Measurements from ENCODE around the gene HSF2BP.

The HSF2BP gene

DNA sequence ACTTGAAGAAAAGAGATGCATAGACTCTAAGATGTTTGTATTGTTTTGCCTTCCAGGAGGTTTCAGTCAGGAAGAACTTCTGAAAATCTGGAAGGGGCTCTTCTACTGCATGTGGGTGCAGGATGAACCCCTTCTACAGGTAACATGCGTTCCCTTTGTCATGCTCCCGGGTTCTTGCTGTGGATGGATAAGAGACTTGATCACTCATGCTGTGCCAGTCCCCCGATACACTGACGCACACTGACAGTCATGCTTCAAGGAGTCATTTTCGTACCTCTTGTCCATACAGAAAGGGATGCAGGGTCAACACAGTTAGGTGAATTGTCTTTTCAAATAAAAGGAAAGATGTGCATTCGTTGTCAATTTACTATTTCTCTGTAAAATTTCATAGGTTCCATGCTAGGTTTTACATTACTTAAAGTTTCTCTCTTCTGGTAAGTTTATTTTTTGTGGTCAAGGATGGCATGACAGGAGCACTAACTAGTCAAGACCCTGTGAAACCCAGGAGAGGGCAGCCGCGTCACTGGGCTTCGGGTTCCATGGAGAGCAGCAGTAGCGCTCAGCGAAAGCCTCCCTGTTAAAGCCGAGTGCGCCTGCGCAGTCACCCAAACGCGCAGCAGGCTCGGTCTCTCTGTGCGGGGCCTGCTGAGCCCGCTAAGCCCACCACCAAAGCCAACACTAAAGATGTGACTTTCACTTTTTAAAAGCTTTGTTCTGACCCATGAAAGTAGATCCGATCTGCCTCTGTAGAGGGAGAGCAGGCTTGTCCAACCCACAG is 10.7 kb upstream of the HSF2BP start:
- TF ChIP-seq FOXK2 (IDR thresholded peaks at IDR 0.05), result no peak
- TF ChIP-seq CTBP1 (IDR thresholded peaks at IDR 0.05; ENCODE audit: borderline replicate concordance), result no peak
- no peak for TF ChIP-seq FOXA1 (IDR thresholded peaks at IDR 0.05)
- no peak for TF ChIP-seq NFRKB (IDR thresholded peaks at IDR 0.05)
- TF ChIP-seq ZNF384 (IDR thresholded peaks at IDR 0.05), result no peak
- TF ChIP-seq, protein P1, sequence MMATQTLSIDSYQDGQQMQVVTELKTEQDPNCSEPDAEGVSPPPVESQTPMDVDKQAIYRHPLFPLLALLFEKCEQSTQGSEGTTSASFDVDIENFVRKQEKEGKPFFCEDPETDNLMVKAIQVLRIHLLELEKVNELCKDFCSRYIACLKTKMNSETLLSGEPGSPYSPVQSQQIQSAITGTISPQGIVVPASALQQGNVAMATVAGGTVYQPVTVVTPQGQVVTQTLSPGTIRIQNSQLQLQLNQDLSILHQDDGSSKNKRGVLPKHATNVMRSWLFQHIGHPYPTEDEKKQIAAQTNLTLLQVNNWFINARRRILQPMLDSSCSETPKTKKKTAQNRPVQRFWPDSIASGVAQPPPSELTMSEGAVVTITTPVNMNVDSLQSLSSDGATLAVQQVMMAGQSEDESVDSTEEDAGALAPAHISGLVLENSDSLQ (IDR thresholded peaks at IDR 0.05), result no peak
- TF ChIP-seq TARDBP (IDR thresholded peaks at IDR 0.05), result no peak
- TF ChIP-seq FOXM1 (IDR thresholded peaks at IDR 0.05; ENCODE audit: borderline replicate concordance), result no peak
- TF ChIP-seq SP1 (IDR thresholded peaks at IDR 0.05), result no peak
- no peak for TF ChIP-seq HDGF (IDR thresholded peaks at IDR 0.05; ENCODE audit: borderline replicate concordance)
- POLR2A ChIA-PET, result no interaction called here
- CTCF ChIA-PET, result no interaction called here
- no peak for DNase-seq (ENCODE audit: extremely low spot score)

DNA sequence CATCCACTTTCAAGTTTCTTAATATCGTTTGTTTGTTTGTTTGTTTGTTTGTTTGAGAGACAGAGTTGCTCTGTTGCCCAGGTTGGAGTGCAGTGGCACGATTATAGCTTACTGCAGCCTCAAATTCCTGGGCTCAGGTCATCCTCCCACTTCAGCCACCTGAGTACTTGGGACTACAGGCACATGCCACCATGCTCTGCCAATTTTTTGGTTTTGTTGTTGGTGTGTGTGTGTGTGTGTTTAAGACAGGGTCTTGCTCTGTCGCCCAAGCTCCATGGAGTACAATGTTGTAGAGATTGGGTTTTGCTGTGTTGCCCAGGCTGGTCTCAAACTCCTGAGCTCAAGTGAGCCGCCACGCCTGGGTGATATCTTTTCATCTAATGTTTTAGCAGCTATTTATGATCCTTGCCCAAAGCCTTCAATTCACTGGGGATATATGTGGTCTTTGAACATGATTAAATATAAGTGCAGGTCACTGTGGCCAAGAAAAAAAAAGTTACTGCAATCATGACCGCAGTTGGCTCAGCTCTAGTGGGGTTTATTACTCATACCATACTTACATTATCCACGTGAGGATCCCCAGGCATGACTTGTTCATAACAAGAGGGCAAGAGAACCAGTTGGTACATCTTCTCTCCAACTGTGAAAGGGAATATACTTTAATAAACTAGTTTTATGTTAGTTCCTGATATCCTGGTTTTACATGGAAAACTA is 8.1 kb upstream of the HSF2BP start:
- no peak for DNase-seq (ENCODE audit: extremely low spot score)
- TF ChIP-seq ELF4 (IDR thresholded peaks at IDR 0.05), result no peak
- ChIA-PET POLR2A (no interaction called here), CTCF (no interaction called here)

DNA sequence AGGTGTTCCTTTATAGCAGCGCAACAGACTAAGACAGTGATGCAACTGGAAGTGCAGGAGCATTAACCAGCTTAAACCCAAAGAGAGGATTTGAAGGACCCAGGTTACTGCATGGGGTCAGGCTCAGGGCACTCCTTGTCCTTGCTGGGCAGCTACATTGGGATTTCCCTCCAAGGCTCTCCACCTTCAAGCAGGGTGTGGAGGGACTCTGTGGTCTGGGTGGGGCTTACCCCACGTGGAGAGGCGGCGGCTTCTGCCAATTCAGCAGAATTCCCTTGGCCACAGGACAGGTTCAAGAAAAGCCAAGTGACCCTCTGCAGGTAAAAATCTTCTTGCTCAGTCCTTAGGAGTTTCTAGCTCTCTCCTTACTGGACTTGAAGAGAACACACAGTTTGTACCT is 6.6 kb upstream of the HSF2BP start:
- no peak for DNase-seq (ENCODE audit: extremely low spot score)
- ChIA-PET CTCF (no interaction called here), POLR2A (no interaction called here)
- no peak for TF ChIP-seq NFRKB (IDR thresholded peaks at IDR 0.05)
- no peak for TF ChIP-seq ELF4 (IDR thresholded peaks at IDR 0.05)
- no peak for TF ChIP-seq LEF1 (IDR thresholded peaks at IDR 0.05; ENCODE audit: borderline replicate concordance)
- TF ChIP-seq, protein P1 (IDR thresholded peaks at IDR 0.05), result no peak
- TF ChIP-seq HDGF (IDR thresholded peaks at IDR 0.05; ENCODE audit: borderline replicate concordance), result no peak
- no peak for TF ChIP-seq FOXA1 (IDR thresholded peaks at IDR 0.05)
- no peak for TF ChIP-seq ARNT (IDR thresholded peaks at IDR 0.05)
- TF ChIP-seq ZNF384 (IDR thresholded peaks at IDR 0.05), result no peak
- no peak for TF ChIP-seq BHLHE40 (IDR thresholded peaks at IDR 0.05; ENCODE audit: borderline replicate concordance)
- no peak for TF ChIP-seq L3MBTL2 (conservative IDR thresholded peaks at IDR 0.05)
- no peak for TF ChIP-seq FOXM1 (IDR thresholded peaks at IDR 0.05; ENCODE audit: borderline replicate concordance)
- TF ChIP-seq SP1 (IDR thresholded peaks at IDR 0.05), result no peak

DNA sequence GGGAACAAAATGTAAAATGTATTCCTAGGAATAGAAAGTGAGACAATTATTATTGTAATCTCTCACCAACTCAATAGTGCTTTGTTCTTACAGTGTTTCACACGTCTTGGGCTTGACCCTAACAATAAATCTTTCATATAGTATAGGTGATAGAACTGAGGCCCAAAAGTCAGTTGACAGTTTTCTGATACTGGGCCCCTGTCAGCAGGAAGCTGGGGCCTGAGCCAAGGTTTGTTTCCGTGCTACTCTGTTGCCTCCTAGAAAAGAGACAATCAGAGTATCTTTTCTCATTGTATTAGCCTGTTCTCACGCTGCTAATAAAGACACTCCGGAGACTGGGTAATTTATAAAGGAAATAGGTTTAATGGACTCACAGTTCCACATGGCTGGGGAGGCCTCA is 5.1 kb upstream of the HSF2BP start:
- DNase-seq (ENCODE audit: extremely low spot score), result no peak
- ChIA-PET POLR2A (no interaction called here), CTCF (interaction anchor here (0.6 kb wide), 1 partner anchor 15 kb away, joined by 4 read pairs; no protein-coding TSS in a partner anchor)
- no peak for TF ChIP-seq TARDBP (IDR thresholded peaks at IDR 0.05)
- TF ChIP-seq L3MBTL2 (conservative IDR thresholded peaks at IDR 0.05), result no peak
- no peak for TF ChIP-seq NFRKB (IDR thresholded peaks at IDR 0.05)
- TF ChIP-seq ZNF384 (IDR thresholded peaks at IDR 0.05), result no peak
- TF ChIP-seq FOXM1 (IDR thresholded peaks at IDR 0.05; ENCODE audit: borderline replicate concordance), result no peak
- no peak for TF ChIP-seq SP1 (IDR thresholded peaks at IDR 0.05)
- no peak for TF ChIP-seq BHLHE40 (IDR thresholded peaks at IDR 0.05; ENCODE audit: borderline replicate concordance)
- no peak for TF ChIP-seq SUZ12 (IDR thresholded peaks at IDR 0.05)
- TF ChIP-seq, protein P1 (IDR thresholded peaks at IDR 0.05), result no peak
- no peak for TF ChIP-seq LEF1 (IDR thresholded peaks at IDR 0.05; ENCODE audit: borderline replicate concordance)
- no peak for TF ChIP-seq FOXK2 (IDR thresholded peaks at IDR 0.05)
- no peak for TF ChIP-seq CTBP1 (IDR thresholded peaks at IDR 0.05; ENCODE audit: borderline replicate concordance)
- no peak for TF ChIP-seq HDGF (IDR thresholded peaks at IDR 0.05; ENCODE audit: borderline replicate concordance)

DNA sequence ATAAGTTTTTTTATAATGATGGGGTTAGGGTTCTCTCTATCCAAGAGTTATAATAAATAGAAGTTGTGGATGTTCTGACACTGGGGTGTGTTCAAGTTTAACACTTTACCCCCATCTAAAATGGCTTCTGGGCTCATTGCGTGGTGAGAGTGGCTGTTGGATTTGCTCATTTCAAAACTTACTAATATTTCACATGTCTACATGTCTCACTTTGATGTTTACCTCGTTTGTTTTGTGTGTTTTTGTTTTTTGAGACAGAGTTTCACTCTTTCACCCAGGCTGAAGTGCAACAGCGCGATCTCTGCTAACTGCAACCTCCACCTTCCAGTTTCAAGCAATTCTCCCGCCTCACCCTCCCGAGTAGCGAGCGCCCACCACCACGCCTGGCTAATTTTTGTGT is 3.7 kb upstream of the HSF2BP start:
- TF ChIP-seq TARDBP (IDR thresholded peaks at IDR 0.05), result no peak
- no peak for TF ChIP-seq NFRKB (IDR thresholded peaks at IDR 0.05)
- TF ChIP-seq FOXM1 (IDR thresholded peaks at IDR 0.05; ENCODE audit: borderline replicate concordance), result no peak
- TF ChIP-seq CTBP1 (IDR thresholded peaks at IDR 0.05; ENCODE audit: borderline replicate concordance), result no peak
- no peak for TF ChIP-seq SP1 (IDR thresholded peaks at IDR 0.05)
- TF ChIP-seq BHLHE40 (IDR thresholded peaks at IDR 0.05; ENCODE audit: borderline replicate concordance), result no peak
- TF ChIP-seq, protein P1 (IDR thresholded peaks at IDR 0.05), result no peak
- no peak for TF ChIP-seq HDGF (IDR thresholded peaks at IDR 0.05; ENCODE audit: borderline replicate concordance)
- TF ChIP-seq ZNF384 (IDR thresholded peaks at IDR 0.05), result no peak
- no peak for TF ChIP-seq LEF1 (IDR thresholded peaks at IDR 0.05; ENCODE audit: borderline replicate concordance)
- TF ChIP-seq FOXA1 (IDR thresholded peaks at IDR 0.05), result no peak
- no peak for TF ChIP-seq L3MBTL2 (conservative IDR thresholded peaks at IDR 0.05)
- no peak for TF ChIP-seq FOXK2 (IDR thresholded peaks at IDR 0.05)
- TF ChIP-seq ARNT (IDR thresholded peaks at IDR 0.05), result no peak
- TF ChIP-seq ELF4 (IDR thresholded peaks at IDR 0.05), result no peak
- TF ChIP-seq SUZ12 (IDR thresholded peaks at IDR 0.05), result no peak
- no peak for DNase-seq (ENCODE audit: extremely low spot score)
- ChIA-PET POLR2A (no interaction called here), CTCF (no interaction called here)

Data from HEK293T (cell line).